Measurements from ENCODE around the gene FBXO42. TPM values are rescaled to one million over a fixed set of nuclear protein-coding genes. Genes with fewer than 3 reads are reported as not detected.

The FBXO42 gene
- total RNA-seq, 2 experiments from 2014 or later: 14.6 to 17.7 TPM

Other genes starting within 250 kb of the FBXO42 start
- gene EPHA2, start 196.4 kb downstream of the FBXO42 start, total RNA-seq: under 1 TPM in 1 of 2 experiments, not detected in 1; 0.08 TPM
- 1 to 10 TPM; 4.4 to 4.5 TPM for gene ARHGEF19, start 139.8 kb downstream of the FBXO42 start, total RNA-seq
- gene CPLANE2, start 115.3 kb downstream of the FBXO42 start, total RNA-seq: 1 to 10 TPM; 2.2 to 2.5 TPM
- 100 to 1,000 TPM; 190 to 196 TPM for gene SZRD1, start 14.8 kb upstream of the FBXO42 start, total RNA-seq
- not detected for gene SPATA21, start 84.9 kb upstream of the FBXO42 start, total RNA-seq
- 10 to 100 TPM; 52.5 to 54.9 TPM for gene NECAP2, start 88.2 kb upstream of the FBXO42 start, total RNA-seq
- 100 to 1,000 TPM; 874 to 961 TPM for gene RNU1-1, start 161.8 kb upstream of the FBXO42 start, total RNA-seq